ENCODE results near the gene PCDHA1.

Gene PCDHA1

GRCh38 chr5:141050622-141051520 lies 264.9 kb downstream of the PCDHA1 start, which contains the start of gene PCDHB1:
Gene PCDHB1 (plus strand): TSS chr5:141051374. CDS start chr5:141051471, 97 bp downstream.
- H3K27ac ChIP-seq: no peak within 1 kb of the TSS
- no peaks in the 10 kb centered on the region for H3K36me3 ChIP-seq
- no peak within 1 kb of the TSS for H3K9ac ChIP-seq
- H3K4me1 ChIP-seq: peaks cover 0 to 10% (median 0%) of the 10 kb centered on the region in 10 experiments; a peak in 1 of 20 replicates
- peaks cover 0 to 27% (median 11%) of the 10 kb centered on the region in 11 experiments; a peak in 13 of 22 replicates for H3K9me3 ChIP-seq (replicated peaks in 1 of 11)
- no peak within 1 kb of the TSS for H3K4me3 ChIP-seq
- no peak for TF ChIP-seq Cebpa-rat (IDR thresholded peaks at IDR 0.05)
- no peak within 1 kb of the TSS for H3K4me2 ChIP-seq
- H3K27me3 ChIP-seq: no peaks in the 10 kb centered on the region
- no peaks in the 10 kb centered on the region for H4K20me1 ChIP-seq

- Histone ChIP-seq H3K4me2 (no peak overlapping the region), H3K27me3 (no peaks in the 10 kb centered on the region), H4K20me1 (no peaks in the 10 kb centered on the region), H3K4me3 (no peak overlapping the region), H3K9me3 (replicated peaks in 1 of 11) (peaks cover 0 to 27% (median 11%) of the 10 kb centered on the region in 11 experiments; a peak in 13 of 22 replicates), H3K9ac (no peak overlapping the region), H3K36me3 (no peaks in the 10 kb centered on the region), H3K27ac (no peak overlapping the region), H3K4me1 (peaks cover 0 to 10% (median 0%) of the 10 kb centered on the region in 10 experiments; a peak in 1 of 20 replicates)
- no peak for TF ChIP-seq Cebpa-rat (IDR thresholded peaks at IDR 0.05)
Observed at GRCh38 chr5:141051521-141051866, 265.6 kb downstream of the PCDHA1 start.
